ENCODE data around the gene MTCL3.
A peak's percentile ranks its signal among the peaks of the same experiment; 100 is the strongest.

The MTCL3 gene

GRCh38 chr6:127518710-127519468 lies at the start of gene MTCL3:
MTCL3 (minus strand) TSS chr6:127519335.
- Mint-ChIP-seq H3K9me3 (no peaks in the 10 kb centered on the region), H3K27me3 (ENCODE audit: low read depth) (peaks cover 6% of the 10 kb centered on the region), H3K4me3 (peak within 1 kb of the TSS; percentile 92), H3K4me1 (peaks cover 50% of the 10 kb centered on the region), H3K27ac (ENCODE audit: unreplicated experiment) (peak within 1 kb of the TSS; percentile 99), H3K36me3 (ENCODE audit: low read depth) (peaks cover 7% of the 10 kb centered on the region)
- no peak for TF ChIP-seq CTCF (conservative IDR thresholded peaks at IDR 0.05)
- peak; percentile 71 for DNase-seq (ENCODE audit: low read depth, low spot score)

- Mint-ChIP-seq H3K27ac (ENCODE audit: unreplicated experiment) (no peak overlapping the region), H3K27me3 (ENCODE audit: low read depth) (no peaks in the 10 kb centered on the region), H3K4me3 (no peak overlapping the region), H3K9me3 (no peaks in the 10 kb centered on the region), H3K36me3 (ENCODE audit: low read depth) (no peaks in the 10 kb centered on the region), H3K4me1 (no peaks in the 10 kb centered on the region)
- DNase-seq (ENCODE audit: low read depth, low spot score), result no peak
- no peak for TF ChIP-seq CTCF (conservative IDR thresholded peaks at IDR 0.05)
Measured at GRCh38 chr6:127567476-127567875, 48.3 kb upstream of the MTCL3 start.

GRCh38 chr6:127566651-127567050 lies 47.5 kb upstream of the MTCL3 start:
- H3K36me3 Mint-ChIP-seq (ENCODE audit: low read depth), result no peaks in the 10 kb centered on the region
- H3K9me3 Mint-ChIP-seq, result no peaks in the 10 kb centered on the region
- no peaks in the 10 kb centered on the region for H3K4me1 Mint-ChIP-seq
- H3K27me3 Mint-ChIP-seq (ENCODE audit: low read depth), result no peaks in the 10 kb centered on the region
- no peak for DNase-seq (ENCODE audit: low read depth, low spot score)
- H3K27ac Mint-ChIP-seq (ENCODE audit: unreplicated experiment), result no peak overlapping the region
- no peak for TF ChIP-seq CTCF (conservative IDR thresholded peaks at IDR 0.05)
- no peak overlapping the region for H3K4me3 Mint-ChIP-seq

GRCh38 chr6:127566119-127566518 lies 47.0 kb upstream of the MTCL3 start:
- TF ChIP-seq CTCF (conservative IDR thresholded peaks at IDR 0.05), result no peak
- Mint-ChIP-seq H3K4me1 (no peaks in the 10 kb centered on the region), H3K27ac (ENCODE audit: unreplicated experiment) (no peak overlapping the region), H3K9me3 (no peaks in the 10 kb centered on the region), H3K4me3 (no peak overlapping the region), H3K27me3 (ENCODE audit: low read depth) (no peaks in the 10 kb centered on the region), H3K36me3 (ENCODE audit: low read depth) (no peaks in the 10 kb centered on the region)
- no peak for DNase-seq (ENCODE audit: low read depth, low spot score)

- TF ChIP-seq CTCF (conservative IDR thresholded peaks at IDR 0.05), result no peak
Measured at GRCh38 chr6:127564761-127565160, 45.6 kb upstream of the MTCL3 start.

More at GRCh38 chr6:127564761-127565160, 45.6 kb upstream of the MTCL3 start:
- H3K4me3 Mint-ChIP-seq, result no peak overlapping the region
- no peak overlapping the region for H3K27ac Mint-ChIP-seq (ENCODE audit: unreplicated experiment)
- H3K9me3 Mint-ChIP-seq, result no peaks in the 10 kb centered on the region
- no peaks in the 10 kb centered on the region for H3K27me3 Mint-ChIP-seq (ENCODE audit: low read depth)
- H3K36me3 Mint-ChIP-seq (ENCODE audit: low read depth), result no peaks in the 10 kb centered on the region
- H3K4me1 Mint-ChIP-seq, result no peaks in the 10 kb centered on the region
- DNase-seq (ENCODE audit: low read depth, low spot score), result no peak
